ENCODE data around the gene HDAC4.

HDAC4 gene

GRCh38 chr2:239294571-239295054, 106.2 kb downstream of the HDAC4 start:
- no peak for TF ChIP-seq CTCF (conservative IDR thresholded peaks at IDR 0.05; ENCODE audit: low read length)
- no peak overlapping the region for H3K4me3 ChIP-seq (ENCODE audit: low read length)
- no peak for DNase-seq (ENCODE audit: low read depth)

GRCh38 chr2:239293775-239294430, 106.9 kb downstream of the HDAC4 start:
- no peak for DNase-seq (ENCODE audit: low read depth)
- TF ChIP-seq CTCF (conservative IDR thresholded peaks at IDR 0.05; ENCODE audit: low read length), result no peak
- no peak overlapping the region for H3K4me3 ChIP-seq (ENCODE audit: low read length)

GRCh38 chr2:239292959-239293774, 107.7 kb downstream of the HDAC4 start:
- DNase-seq (ENCODE audit: low read depth), result no peak
- TF ChIP-seq CTCF (conservative IDR thresholded peaks at IDR 0.05; ENCODE audit: low read length), result no peak
- H3K4me3 ChIP-seq (ENCODE audit: low read length), result no peak overlapping the region

- no peak for DNase-seq (ENCODE audit: low read depth)
- no peak overlapping the region for H3K4me3 ChIP-seq (ENCODE audit: low read length)
- TF ChIP-seq CTCF (conservative IDR thresholded peaks at IDR 0.05; ENCODE audit: low read length), result no peak
Measured at GRCh38 chr2:239292531-239292930, 108.3 kb downstream of the HDAC4 start.

GRCh38 chr2:239291475-239292350, 109.1 kb downstream of the HDAC4 start:
- DNase-seq (ENCODE audit: low read depth), result no peak
- H3K4me3 ChIP-seq (ENCODE audit: low read length), result no peak overlapping the region
- no peak for TF ChIP-seq CTCF (conservative IDR thresholded peaks at IDR 0.05; ENCODE audit: low read length)

GRCh38 chr2:239290618-239291474, 110.0 kb downstream of the HDAC4 start:
- peak; percentile 33 for TF ChIP-seq CTCF (conservative IDR thresholded peaks at IDR 0.05; ENCODE audit: low read length)
- no peak for DNase-seq (ENCODE audit: low read depth)

More at GRCh38 chr2:239290618-239291474, 110.0 kb downstream of the HDAC4 start:
- no peak overlapping the region for H3K4me3 ChIP-seq (ENCODE audit: low read length)
